Measurements from ENCODE around the gene ZNF329.
"Not testable (repeated sequence)": the region's sequence is repeated elsewhere in the genome, so short reads cannot be mapped to it uniquely, and the experiment has no call there.

Gene ZNF329

DNA sequence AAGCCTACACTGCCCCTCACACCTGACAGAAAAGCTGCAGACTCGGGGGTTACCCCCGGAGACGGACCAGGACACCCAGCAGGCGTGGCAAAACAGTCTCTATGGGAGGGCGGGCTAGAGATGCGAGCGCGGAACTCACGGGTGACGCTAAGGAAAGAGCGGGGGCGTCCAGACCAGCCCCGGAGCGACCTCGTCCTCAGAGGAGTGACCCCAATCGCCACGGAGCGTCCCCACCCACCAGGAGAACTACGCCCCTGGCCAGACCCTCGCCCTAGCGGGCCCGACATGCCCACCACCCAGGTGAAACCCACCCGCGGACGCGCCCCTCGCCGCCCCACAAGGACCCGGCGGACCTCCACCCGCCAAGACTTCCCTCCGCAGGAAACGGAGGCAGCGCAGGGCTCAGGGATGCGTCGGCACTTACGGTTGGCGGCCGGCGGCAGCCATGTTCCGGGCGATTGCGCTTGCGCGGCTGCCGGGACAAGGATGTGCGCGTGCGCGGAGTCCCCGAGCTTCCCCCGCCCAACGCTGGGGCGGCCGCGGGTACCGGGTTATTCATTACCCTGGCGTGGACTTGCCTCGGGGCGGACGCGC is at the start of gene ZNF329:
ZNF329 (minus strand) TSS at position 462 of the 594 bp plus-strand sequence. CDS start 21,286 bp downstream, outside the sequence.
- peak; percentile 88 for DNase-seq (ENCODE audit: low read depth)

DNA sequence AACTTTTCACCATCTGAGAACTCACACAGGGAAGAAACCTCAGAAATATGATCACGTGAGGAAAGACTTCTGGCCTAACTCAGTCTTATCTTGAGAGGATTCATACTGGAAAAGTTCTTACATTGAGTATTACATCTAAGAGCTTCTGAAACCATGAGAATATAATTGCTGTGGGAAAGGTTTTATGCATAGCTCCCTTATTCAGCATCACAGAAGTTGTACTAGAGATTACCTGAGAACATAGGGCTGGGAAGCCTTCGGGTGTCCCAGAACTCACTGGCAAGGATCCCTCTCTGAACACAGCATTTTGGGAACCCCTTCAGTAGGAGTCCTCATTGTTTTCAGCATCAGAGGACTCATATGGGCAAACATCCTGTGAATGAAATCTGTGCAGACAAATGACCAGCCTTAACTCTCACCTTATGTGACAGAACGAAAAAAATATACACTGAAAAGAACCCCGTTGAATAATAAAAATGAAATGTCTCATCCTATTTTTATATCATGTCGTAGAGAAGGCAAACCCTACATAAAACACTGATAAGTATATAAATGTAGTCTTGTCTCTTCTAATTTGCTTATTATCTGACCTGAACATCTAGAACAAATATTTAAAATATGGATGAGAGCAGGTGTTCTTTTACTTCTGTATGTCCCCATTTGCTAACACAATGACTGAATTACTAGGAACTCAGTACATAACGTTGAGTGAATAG is 46.5 kb upstream of the ZNF329 start:
- DNase-seq (ENCODE audit: low read depth), result no peak

DNA sequence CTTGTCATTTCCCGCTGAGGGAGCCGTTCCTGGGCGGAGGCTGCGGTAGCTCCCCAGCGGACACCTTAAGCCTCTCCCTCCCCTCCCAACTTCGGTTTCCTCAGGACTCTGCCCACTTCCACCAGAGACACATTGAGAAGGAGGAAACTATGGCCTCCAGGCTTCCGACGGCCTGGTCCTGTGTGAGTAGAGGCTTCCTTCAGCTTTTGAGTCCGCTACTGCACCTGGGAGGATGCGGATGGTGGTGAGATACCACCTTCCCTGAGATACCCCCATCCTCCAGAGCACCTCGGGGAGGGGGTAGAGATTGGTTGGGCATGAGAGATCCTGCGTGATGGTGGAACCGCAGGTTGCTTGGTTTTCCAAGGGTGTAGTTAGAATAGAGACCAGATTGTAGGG is 33.2 kb upstream of the ZNF329 start:
- DNase-seq (ENCODE audit: low read depth), result no peak

DNA sequence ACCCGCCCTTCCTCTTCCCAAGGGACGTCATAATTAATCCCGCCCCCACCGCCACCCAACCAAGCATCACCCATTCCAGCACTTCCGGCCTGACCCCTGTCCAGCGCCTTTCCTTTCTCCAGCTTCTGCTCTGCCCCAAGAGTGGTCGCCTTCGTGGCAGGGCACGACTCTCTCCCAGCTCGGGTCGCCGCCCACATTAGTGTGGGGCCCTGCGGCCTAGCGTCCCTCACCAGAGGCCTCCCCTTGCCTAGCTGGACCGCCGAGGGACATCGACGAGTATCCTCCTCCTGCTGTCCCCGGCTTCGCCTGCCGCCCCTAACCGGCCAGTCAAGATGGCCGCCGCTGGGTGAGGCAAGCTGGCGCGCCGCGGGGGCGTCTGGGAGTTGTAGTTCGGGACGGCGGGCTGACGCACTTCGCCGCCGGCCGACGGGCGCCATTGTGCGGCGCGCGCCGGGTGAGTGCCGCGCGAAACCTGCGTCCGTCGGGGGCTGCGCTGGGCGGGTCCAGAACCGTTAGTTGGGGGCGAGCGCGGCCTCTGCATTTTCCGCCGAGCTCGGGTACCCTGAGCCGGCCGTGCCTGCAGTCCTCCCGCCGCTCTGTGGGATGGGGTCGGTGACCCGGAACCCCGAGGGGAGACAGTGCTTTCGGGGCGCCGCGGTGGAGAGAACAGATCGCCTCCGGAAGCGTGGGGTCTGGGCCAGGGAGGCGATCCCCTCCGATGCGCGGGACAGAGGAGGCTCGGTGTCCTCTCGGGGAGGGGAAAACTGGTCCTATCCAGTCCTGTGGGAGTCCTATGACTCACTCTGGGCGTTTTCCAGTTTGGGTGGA is 32.6 kb upstream of the ZNF329 start, which contains the start of gene ZNF274:
ZNF274 (plus strand) TSS at position 73 of the 828 bp plus-strand sequence. CDS start 905 bp downstream, outside the sequence.
- DNase-seq (ENCODE audit: low read depth), result peak; percentile 90

DNA sequence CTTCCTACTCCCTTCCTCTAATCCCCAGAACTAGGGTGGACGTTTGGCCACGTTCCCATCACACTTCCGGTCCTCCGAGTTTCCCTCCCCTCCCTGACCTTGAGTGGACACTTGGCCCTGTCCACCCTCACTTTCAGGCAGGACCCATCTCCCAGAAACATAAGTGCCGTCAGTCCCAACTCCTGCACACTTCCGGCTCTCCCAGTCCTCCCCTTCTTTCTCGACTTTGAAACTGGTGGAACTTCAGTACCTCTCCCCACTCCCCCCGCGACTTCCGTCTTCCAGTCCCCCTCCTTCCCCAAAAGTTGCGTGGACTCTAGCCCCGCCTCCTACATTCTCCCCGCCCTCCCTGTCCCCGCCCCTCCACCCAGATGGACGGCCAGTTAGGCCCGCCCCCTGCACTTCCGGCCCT is 32.0 kb upstream of the ZNF329 start:
- peak; percentile 80 for DNase-seq (ENCODE audit: low read depth)

DNA sequence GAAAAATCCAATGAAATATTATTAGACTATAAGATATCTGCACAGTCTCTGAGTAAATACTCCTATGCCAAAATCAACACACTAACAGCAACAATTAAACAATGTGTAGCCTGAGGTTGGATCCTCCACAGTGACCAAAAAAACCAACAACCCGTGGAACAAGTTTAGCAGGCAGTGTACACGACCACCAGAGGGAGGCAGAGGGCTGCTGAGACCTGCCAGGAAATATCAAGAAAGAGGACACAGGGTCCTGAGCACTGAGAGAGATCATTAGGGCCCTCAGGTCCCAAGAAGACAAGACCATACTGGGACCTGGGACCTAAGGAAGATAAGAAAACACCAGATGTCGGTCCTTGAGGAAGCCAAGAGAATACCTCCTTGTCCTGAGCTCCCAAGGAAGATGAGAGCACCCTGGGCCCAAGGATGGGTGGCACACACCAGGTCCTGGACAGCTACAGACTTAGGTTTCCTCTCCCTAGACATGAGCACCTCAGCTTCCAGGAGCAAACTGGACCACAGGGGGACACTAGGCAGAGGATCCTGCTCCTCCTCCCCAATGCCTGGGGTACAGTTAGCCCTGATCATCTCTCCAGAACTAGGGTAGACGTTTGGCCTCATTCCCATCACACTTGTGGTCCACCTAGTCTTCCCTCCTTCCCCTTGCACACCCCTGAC is 31.4 kb upstream of the ZNF329 start:
- DNase-seq (ENCODE audit: low read depth), result peak; percentile 51

DNA sequence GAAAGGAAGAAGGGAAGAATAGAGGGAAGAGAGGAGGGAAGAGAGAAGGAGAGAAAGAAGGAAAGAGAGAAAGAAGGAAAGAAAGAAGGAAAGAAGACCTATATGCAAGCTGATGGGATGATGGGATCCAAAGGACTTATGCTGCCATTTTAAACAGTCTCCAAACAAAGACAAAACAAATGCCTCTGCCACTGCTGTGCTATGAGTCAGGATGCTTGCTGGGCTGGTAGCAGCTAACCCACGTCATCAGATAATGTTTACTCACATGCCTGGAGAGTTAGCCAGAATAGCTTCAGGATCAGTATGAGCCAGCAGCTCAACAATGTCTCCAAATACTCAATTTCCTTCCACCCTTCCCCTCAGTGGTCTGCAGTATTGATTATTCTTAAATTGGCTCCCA is 20.3 kb upstream of the ZNF329 start:
- DNase-seq (ENCODE audit: low read depth), result no peak

DNA sequence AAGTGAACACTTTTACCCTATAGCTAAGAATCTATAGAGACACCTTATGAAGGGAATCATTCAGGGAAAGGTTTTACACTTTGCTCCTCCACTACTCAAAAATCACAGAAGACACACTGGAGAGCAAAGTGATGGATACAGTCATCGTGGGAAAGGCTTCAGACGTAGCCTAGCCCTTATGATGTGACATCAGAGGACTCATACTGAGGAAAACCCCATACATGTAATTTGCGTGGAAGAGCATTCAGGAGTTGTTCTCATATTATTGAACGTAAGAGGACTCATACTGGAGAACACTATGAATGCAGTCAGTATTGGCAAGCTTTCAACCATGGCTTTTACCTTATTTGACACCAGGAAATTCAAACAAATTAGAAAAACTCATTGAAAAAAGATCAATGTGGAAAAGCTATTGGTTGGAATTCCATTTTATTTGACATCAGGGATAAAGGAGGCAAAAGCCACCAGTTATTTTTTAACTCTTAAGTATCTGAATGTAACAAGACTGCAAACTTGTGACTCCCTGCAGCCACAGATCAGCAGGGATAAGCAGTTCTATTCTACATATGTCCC is 16.2 kb upstream of the ZNF329 start:
- DNase-seq (ENCODE audit: low read depth), result no peak

DNA sequence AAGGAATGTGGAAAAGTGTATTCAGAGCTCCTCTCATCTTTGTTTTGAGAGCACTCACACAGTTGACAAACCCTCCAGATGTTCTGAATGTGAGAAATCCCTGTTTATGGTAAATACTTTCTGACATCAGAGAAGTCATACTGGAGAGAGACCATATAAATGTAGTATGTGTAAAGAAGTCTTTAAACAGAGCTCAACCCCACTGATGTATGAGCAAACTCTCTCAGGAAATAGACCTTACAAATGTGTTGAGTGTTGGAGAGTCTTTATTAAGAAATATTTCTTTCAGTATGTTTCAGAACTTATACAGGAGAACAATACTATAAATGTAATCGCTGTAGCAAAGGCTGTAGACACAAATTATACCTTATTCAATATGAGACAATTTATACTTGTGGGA is 15.7 kb upstream of the ZNF329 start:
- DNase-seq (ENCODE audit: low read depth), result no peak

DNA sequence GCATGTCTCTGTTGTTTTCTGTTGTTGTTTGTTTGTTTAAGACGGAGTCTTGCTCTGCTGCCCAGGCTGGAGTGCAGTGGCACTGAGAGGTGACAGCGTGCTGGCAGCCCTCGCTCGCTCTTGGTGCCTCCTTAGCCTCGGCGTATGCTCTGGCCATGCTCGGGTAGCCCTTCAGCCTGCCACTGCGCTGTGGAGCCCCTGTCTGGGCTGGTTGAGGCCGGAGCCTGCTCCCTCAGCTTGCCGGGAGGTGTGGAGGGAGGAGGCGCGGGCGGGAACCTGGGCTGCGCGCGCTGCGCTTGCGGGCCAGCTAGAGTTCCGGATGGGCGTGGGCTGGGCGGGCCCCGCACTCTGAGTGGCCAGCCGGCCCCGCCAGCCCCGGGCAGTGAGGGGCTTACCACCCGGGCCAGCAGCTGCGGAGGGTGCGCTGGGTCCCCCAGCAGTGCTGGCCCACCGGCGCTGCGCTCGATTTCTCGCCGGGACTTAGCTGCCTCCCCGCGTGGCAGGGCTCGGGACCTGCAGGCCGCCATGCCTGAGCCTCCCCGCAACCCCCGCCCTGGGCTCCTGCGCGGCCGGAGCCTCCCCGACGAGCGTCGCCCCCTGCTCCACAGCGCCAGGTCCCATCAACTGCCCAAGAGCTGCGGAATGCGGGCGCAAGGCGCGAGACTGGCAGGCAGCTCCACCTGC is 6.6 kb upstream of the ZNF329 start:
- DNase-seq (ENCODE audit: low read depth), result no peak

DNA sequence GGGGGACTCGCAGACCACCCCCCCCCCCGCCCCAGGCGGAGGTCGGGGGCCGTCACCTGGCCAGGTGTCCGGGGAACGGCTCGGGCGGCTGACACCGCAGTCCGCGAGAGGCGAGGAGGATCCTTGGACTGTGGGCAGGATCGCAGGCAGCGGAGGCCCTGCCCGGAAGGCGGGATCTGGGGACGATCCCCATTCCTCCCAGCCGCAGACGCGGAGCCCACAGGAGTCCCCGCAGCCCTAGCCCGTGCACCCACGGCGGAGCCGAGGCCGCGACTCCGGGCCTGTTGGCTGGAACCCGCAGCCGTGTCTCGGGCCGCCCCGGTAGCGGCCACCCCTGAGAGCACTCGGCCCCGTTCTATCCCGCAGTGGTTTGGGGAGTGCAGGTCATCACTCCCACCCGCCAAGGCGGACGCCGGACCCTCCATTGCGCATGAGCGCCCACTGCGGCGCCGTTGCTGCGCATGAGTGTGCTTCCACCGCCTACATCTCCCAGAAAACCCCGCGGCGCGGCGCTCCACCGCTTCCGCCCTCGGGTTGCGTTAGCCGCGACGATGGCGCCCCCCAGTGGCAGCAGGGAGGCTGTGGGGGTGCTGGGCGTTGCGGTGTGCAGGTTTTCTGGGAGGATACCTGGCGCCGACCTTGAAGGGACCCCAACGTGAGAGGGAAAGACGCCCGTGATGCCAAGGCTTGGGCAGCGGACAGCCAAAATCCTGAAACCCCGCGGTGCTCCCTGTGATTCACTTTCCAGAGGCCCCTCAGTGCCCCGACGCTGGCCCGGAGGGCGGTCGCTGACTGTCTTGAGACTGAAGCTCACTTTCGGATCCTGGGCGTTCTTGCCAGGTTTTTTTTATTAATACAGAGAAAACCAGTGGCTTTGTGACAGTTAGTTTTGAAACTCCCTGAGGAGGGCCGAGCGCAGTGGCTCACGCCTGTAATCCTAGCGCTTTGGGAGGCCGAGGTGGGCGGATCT is 4.4 kb upstream of the ZNF329 start:
- DNase-seq (ENCODE audit: low read depth), result peak; percentile 97

DNA sequence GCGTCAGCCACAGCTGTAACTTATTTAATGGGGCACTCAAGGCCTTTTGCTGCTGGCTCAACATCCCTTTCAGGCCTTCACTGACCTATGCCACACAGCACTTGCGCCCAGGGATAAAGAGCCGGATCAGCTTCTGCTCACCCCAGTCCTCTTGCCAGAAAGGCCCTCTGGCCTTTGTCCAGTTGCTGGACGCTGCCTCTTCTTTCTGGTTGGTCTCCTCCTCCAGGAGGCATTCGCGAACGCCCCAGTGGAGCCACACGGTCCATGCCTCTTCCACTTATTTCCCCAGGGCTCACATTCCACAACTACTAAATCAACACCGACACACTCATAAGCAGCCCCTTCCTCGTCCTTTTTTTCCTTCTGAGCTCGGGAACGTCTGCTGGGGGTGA is 3.7 kb upstream of the ZNF329 start:
- no peak for DNase-seq (ENCODE audit: low read depth)

DNA sequence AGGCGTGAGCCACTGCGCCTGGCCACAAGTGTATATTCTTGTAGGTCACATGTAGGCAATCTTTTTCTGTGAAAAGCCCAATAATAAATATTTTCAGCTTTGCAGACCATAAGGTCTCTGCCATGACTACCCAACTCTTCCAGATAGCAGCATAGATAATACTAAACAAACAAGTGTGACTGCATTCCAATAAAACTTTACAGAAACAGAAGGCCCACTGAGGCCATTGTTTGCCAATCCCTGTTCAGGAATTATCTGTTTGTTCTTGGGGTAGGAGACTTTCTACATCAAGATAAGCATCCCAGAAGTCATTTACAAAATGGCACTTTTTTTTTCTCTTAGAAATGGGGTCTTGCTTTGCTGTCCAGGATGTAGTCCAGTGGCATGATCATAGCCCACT is 2.8 kb upstream of the ZNF329 start:
- DNase-seq (ENCODE audit: low read depth), result no peak

DNA sequence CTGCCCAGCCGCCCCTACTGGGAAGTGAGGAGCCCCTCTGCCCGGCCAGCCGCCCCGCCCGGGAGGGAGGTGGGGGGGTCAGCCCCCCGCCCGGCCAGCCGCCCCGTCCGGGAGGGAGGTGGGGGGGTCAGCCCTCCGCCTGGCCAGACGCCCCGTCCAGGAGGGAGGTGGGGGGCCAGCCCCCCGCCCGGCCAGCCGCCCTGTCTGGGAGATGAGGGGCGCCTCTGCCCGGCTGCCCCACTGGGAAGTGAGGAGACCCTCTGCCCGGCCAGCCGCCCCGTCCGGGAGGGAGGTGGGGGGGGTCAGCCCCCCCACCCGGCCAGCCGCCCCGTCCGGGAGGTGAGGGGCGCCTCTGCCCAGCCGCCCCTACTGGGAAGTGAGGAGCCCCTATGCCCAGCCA is 3.1 kb downstream of the ZNF329 start:
- not testable (repeated sequence) for DNase-seq (ENCODE audit: low read depth)

DNA sequence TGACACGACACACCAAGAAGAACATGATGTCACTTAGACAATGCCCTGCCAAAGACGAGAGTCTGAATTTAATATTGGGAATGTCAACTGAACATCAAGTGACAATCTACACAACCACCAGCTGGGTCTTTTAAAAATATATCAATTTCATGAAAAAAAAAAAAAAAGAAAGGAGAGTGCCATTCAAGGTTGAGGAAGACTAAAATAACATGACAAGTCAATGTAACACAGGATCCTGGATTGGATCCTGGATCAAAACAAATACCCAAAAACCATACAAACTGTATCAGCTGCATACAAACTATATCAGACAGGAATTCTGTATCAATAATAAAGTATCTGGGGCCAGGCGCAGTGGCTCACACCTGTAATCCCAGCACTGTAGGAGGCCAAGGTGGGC is 4.7 kb downstream of the ZNF329 start:
- no peak for DNase-seq (ENCODE audit: low read depth)

DNA sequence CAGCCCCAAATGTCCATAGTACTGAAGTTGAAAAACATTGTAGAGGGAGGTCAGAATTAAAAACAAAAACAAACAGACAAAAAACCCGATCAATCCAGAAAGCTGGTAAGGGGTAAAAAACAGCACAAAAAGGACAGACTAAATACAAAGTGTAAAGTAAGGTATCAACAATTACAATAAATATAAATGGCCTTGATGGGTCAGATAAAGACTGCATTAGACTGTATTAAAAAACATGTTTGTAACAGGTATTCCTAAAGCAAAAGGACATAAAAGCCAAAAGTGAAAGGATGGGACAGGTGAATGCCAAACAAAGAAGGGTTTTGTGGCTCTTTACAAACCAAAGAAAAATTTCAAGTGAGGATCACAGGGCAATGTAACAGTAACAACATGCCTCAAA is 16.3 kb downstream of the ZNF329 start:
- no peak for DNase-seq (ENCODE audit: low read depth)

DNA sequence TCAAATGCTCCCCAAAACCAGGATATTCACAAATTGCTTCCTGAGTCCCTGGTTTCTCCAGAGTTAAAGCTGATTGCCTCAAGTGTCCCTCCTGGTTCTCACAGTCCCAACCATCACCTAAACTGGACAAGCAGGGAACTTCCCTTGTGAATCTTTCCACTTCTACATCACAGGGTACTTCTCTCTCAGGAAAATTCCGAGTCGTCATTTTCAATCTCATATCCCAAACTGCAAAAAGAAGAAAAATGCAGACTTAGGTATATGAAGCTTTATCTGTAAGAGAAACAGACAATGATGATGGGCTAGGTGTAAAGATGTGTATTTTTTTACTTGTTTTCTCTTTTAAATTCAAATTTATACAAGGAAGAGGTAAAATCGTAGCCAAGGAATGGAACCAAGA is 21.3 kb downstream of the ZNF329 start:
- DNase-seq (ENCODE audit: low read depth), result no peak

DNA sequence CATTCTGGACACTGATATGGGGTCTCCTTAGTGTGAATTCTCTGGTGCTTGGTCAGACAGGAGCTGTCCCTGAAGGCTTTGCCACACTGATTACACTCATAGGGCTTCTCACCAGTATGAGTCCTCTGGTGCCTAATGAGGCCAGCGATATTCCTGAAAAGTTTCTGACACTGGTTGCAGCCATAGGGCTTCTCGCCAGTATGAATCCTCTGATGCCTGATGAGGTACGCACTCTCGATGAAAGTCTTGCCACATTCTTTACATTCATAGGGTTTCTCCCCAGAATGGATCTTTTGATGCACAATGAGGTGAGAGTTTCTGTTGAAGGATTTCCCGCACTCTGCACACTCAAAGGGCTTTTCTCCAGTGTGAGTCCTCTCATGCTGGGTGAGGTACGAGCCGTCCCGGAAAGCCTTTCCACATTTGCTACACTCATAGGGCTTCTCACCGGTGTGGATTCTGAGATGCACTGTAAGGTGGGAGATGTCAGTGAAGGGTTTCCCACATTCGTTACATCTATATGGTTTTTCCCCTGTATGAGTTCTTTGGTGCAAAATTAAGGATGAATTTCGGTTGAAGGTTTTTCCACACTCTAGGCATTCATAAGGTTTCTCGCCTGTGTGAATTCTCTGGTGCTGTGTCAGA is 22.4 kb downstream of the ZNF329 start:
- DNase-seq (ENCODE audit: low read depth), result no peak

DNA sequence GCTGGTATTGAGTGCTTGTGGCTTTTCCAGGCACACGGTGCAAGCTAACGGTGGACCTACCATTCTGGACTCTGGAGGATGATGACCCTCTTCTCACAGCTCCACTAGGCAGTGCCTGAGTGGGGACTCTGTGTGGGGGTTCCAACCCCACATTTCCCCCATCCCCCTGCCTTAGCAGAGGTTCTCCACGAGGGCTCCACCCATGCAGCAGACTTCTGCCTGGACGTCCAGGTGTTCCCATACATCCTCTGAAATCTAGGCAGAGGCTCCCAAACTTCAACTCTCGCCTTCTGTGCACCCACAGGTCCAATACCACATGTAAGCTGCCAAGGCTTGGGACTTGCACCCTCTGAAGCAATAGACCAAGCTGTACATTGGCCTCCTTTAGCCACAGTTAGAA is 27.2 kb downstream of the ZNF329 start:
- DNase-seq (ENCODE audit: low read depth), result no peak

All from stimulated activated CD4-positive, alpha-beta T cell treated with anti-CD3 and anti-CD28 coated beads, Interleukin-2, amount 100 ng/mL, for 4 hours (primary cell).